ENCODE data around the gene ULK3.
"Not testable (repeated sequence)": the region's sequence is repeated elsewhere in the genome, so short reads cannot be mapped to it uniquely, and the experiment has no call there.

Gene ULK3, protein sequence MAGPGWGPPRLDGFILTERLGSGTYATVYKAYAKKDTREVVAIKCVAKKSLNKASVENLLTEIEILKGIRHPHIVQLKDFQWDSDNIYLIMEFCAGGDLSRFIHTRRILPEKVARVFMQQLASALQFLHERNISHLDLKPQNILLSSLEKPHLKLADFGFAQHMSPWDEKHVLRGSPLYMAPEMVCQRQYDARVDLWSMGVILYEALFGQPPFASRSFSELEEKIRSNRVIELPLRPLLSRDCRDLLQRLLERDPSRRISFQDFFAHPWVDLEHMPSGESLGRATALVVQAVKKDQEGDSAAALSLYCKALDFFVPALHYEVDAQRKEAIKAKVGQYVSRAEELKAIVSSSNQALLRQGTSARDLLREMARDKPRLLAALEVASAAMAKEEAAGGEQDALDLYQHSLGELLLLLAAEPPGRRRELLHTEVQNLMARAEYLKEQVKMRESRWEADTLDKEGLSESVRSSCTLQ

DNA sequence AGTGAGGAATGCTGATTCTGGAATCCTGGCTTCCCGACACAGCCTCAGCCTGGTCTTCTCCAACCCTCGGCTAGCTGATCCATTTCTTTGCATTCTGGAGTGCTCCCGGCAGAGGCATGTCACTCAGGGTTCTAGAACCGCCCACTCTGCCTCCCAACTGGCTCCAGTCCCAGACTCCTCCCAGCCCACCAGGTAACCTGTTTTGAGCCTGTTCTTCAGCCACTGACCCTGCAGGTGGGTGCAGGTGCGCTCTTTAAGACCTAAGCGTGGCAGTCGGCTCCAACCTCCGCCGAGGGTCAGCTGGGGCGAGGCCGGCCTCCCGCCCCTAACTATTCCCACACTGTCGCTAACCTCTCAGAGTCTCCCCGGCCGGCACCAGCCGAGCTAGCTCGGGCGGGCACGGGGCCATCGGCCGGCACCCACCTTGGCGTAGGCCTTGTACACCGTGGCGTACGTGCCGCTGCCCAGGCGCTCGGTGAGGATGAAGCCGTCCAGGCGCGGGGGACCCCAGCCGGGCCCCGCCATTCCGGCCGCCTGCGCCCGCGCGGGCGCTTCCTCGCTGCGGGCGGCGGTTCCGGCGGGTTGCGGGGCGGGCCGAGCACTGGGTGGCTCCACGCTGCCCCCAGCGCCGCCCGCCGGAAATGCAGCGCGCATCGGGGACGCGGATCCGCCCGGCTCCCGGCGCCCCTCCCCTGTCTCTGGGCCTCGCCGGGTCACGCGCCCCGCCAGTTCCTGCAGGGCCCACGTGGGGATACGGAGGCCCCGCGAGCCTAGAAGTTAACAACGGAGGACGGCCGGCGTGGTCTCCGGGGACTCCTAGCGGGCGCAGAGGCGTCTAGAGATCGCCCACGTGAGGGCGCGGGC lies at the start of gene ULK3:
TSS of gene ULK3 (minus strand) at position 576 of the 864 bp plus-strand sequence. CDS start at position 525, 51 bp downstream.
- DNase-seq (ENCODE audit: insufficient read length, low spot score) (peak; percentile 86), FAIRE-seq (no peak)

DNA sequence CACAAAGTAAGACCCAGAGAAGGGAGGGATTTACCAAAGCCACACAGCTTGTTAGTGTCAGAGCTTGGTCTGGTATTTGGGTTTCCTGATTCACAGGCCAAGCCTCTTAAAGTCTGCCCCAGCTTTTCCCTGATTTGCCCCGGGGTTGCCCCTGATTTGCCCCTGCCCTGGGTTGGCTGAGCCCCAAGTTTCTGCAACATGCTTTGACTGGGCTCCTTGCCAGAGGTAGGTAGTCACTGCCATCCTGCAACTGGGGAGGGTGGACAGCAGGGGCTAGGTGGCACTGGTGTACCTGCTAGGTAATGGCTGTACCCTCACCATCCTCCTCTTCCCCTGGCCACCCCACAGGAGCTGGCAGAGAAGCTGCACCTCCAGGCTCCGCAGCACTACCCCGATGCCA lies 49.4 kb upstream of the ULK3 start:
- no peak for DNase-seq (ENCODE audit: insufficient read length, low spot score)
- no peak for FAIRE-seq

DNA sequence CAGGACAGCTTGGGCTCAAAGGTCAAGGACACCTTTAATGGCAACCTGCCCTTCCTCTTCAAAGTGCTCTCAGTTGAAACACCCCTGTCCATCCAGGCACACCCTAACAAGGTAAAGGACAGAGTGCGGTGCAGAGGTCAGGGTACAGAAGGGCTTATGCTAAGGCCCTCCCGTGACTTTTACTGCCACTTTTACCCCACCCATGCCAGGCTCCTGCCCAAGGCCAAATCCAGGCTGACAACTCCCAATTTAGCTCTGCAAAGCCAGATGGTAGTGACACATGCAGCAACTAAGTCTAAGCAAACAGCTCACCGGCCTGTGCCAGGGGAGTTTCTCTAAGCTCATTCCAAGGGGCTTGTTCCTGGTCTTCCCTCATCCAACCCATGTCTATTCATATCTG lies 48.5 kb upstream of the ULK3 start:
- no peak for DNase-seq (ENCODE audit: insufficient read length, low spot score)
- no peak for FAIRE-seq

DNA sequence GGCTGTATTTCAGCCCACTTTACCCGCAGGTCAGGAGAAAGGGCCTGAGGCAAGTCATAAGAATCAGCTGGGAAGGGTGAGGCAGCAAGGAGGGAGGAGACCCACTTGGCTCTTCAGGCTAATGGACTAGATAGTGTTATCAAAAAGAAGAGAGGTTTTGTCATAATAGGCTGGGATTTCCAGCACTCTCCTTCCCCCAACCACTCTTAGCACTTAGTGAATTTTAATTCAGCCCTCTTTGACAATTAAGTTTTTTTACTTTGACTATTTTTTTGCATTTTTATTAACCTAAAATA lies 47.7 kb upstream of the ULK3 start:
- FAIRE-seq = no peak
- no peak for DNase-seq (ENCODE audit: insufficient read length, low spot score)

DNA sequence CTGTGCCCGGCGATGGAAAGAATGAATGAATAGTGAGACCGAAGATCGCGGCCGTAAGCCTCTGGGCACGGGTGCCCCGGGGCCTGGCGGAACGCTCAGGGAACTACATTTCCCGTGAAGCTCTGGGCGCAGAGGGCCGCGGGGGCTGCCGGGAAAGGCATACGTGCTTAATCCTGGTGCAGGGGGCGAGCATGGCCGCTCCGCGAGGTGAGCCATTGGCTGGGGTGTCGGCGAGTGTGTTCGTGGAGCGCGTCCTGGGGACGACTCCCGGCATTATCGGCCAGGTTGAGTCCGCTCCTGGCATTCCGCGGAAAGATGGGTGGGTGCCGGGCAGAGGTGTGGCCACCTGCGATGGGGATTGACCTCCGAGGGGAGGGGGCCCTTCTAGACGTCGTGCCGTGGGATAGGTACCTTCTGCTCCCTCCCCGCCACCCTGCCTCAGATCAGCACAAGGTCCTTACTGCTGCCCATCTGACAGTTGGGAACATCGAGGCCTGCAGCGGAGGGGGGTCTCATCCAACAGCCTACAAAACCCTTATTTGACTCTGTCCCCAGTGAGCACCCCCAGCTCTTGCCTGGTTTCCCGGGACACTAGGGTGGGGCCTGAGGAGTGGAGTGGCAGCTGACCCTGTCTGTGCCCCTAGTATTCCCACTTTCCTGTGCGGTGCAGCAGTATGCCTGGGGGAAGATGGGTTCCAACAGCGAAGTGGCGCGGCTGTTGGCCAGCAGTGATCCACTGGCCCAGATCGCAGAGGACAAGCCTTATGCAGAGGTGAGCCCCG lies 47.1 kb upstream of the ULK3 start, which contains the start of gene MPI:
TSS of gene MPI (plus strand) at position 160 of the 782 bp plus-strand sequence. CDS start at position 192, 32 bp downstream.
- DNase-seq (ENCODE audit: insufficient read length, low spot score) (peak; percentile 95), FAIRE-seq (peak; percentile 54)

DNA sequence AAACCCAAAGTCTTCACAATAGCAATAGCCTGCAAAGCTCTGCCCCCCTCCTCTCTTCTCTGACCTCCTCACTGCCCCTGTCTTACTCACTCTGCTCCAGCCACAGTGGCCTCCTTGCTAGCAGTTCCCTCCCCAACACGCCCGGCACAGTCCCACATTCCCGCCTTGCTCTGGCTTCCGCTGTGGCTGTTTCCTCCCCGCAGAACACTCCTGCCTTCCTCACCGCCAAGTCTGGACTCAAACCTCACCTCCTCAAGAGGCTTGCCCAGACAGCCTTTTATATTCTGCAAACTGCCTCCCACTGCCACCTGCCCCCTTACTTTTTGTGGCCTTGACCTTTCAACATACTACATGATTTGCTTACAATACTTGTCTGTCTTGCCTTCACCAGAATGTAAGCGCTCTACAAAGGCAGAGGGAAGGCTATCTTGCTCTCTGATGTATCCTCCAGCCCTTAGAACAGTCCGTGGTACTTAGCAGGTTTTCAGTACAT lies 46.5 kb upstream of the ULK3 start:
- FAIRE-seq (no peak), DNase-seq (ENCODE audit: insufficient read length, low spot score) (peak; percentile 33)

DNA sequence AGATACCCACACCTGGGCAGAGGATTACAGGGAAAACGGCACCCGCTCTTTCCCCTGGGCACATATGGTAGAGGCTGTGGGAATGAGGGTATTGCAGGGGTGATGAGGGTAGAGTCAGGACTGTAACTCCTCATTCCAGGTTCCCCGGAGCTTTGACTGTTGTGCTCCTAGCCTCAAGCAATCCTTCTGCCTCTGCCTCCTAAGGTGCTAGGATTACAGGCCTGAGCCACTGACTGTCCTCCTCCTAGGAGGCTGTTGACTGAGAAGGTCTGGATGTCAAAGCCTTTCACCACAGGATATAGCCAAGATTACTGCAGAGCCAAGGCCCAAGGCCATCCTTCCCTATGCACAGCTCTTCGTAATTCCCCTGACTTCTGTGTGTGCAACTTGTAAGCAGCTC lies 45.8 kb upstream of the ULK3 start:
- no peak for FAIRE-seq
- DNase-seq (ENCODE audit: insufficient read length, low spot score) = no peak

DNA sequence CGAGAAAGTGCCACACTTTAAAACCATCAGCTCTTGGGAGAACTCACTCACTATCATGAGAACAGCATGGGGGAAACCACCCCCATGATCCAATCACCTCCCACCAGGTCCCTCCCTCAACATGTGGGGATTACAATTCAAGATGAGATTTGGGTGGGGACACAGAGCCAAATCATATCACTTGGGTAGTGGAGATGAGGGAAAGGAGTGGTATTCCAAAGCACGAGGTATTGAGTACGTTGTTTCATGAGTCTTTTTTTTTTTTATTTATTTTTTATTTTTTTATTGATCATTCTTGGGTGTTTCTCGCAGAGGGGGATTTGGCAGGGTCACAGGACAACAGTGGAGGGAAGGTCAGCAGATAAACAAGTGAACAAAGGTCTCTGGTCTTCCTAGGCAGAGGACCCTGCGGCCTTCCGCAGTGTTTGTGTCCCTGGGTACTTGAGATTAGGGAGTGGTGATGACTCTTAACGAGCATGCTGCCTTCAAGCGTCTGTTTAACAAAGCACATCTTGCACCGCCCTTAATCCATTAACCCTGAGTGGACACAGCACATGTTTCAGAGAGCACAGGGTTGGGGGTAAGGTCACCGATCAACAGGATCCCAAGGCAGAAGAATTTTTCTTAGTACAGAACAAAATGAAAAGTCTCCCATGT lies 44.7 kb upstream of the ULK3 start:
- not testable (repeated sequence) for DNase-seq (ENCODE audit: insufficient read length, low spot score); FAIRE-seq

DNA sequence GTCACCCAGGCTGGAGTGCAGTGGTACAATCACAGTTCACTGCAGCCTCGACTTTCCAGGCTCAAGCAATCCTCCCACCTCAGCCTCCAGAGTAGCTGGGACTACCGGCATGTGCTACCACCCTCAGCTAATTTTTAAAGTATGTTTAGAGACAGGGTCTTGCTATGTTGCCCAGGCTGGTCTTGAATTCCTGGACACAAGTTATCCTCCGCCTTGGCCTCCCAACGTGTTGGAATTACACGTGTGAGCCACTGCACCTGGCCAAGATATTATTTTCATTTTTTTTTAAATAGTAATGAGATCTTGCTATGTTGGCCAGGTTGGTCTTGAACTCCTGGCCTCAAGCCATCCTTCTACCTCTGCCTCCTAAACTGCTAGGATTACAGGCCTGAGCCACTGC lies 42.5 kb upstream of the ULK3 start:
- DNase-seq (ENCODE audit: insufficient read length, low spot score) (no peak), FAIRE-seq (no peak)

DNA sequence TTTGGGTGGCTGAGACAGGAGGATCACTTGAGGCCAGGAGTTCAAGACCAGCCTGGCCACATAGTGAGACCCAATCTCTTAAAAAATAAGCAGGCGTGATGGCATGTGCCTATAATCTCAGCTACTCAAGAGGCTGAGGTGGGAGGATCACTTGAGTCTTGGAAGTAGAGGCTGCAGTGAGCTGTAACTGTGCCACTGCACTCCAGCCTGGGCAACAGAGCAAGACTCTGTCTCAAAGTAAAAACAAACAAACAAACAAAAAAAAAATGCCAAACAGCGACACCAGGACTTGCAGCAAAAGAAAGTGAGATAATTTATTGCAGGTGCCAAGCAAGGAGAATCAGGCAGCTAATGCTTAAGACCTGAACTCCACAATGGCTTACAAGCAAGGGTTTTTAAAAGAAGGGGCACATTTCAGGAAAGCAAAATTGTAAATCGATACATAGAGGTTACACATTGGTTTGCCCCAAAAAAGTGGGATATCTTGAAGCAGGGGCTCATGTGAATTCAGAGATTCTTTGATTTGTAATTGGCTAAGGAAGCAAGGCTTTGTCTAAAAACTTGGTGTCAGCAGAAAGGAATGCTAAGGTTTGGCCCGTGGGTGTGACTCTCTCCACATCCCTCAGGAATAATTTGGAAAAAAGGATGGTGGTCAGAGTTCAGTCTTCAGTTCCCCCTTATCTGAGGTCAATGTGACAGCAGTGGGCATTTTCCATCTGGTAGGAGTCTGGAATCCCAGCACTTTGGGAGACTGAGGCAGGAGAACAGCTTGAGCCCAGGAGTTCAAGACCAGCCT lies 41.7 kb upstream of the ULK3 start:
- DNase-seq (ENCODE audit: insufficient read length, low spot score) (no peak), FAIRE-seq (no peak)

DNA sequence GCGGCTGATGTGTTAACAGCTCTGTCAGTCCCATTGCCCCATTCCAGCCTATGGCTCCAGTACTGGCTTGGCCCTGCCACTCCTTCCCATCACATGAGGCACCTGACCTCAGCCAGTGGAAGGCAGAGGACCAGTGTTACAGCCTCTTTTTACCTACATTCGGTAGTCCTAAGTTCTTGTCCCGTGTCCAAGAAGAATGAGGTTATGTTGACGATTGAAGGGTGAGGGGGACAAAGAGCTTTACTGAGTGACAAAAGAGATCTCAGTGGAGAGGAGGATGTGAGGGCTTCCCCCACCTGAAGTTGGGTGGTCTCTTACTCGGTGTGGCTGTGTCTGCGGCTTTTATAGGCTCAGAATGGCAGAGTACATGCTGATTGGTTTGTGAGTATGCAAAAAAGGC lies 39.6 kb upstream of the ULK3 start:
- DNase-seq (ENCODE audit: insufficient read length, low spot score) (no peak), FAIRE-seq (no peak)

DNA sequence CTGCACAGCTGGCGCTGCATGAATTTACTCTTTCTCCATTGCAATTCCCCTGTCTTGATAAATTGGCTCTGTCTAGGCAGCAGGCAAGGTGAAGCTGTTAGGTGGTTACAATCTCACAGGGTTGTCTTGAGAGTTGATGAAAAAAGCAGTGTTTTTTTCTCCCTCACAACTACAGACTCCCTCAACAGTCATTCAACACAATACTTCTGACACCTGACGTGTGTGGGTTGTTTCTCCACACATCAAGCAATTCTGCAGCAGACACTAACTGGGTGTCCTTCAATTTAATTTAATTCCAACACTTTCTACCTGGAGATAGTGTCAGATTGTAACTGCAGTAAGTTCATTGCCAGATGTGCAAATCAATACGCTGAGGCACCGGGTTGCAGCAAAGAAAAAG lies 35.3 kb upstream of the ULK3 start:
- FAIRE-seq (no peak), DNase-seq (ENCODE audit: insufficient read length, low spot score) (no peak)

DNA sequence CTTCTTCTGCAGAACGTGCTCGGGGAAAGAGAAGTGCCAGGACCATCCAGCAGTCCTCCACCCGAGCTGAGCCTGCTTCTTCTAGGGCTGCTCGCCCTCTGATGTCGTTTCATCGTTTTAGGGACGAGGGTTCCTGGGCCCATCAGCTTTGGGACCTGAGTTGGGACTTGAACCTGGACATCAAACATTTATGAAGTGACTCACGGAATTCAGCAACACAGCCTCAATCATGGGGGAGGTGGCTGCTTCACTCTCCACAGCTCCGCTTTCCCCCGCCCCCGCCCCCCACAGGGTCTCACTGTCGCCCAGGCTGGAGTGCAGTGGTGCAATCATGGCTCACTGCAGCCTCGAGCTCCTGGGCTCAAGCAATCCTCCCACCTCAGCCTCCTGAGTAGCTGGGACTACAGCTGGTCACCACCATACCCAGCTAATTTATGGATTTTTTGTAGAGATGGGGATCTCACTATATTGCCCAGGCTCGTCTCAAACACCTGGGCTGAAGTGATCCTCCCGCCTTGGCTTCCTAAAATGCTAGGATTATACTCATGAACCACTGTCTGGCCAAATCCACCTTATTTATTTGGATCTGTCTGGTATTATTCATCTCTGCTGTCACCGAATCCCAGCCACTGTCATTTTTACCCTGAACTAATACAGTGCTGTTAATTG lies 30.9 kb upstream of the ULK3 start:
- no peak for DNase-seq (ENCODE audit: insufficient read length, low spot score)
- no peak for FAIRE-seq

DNA sequence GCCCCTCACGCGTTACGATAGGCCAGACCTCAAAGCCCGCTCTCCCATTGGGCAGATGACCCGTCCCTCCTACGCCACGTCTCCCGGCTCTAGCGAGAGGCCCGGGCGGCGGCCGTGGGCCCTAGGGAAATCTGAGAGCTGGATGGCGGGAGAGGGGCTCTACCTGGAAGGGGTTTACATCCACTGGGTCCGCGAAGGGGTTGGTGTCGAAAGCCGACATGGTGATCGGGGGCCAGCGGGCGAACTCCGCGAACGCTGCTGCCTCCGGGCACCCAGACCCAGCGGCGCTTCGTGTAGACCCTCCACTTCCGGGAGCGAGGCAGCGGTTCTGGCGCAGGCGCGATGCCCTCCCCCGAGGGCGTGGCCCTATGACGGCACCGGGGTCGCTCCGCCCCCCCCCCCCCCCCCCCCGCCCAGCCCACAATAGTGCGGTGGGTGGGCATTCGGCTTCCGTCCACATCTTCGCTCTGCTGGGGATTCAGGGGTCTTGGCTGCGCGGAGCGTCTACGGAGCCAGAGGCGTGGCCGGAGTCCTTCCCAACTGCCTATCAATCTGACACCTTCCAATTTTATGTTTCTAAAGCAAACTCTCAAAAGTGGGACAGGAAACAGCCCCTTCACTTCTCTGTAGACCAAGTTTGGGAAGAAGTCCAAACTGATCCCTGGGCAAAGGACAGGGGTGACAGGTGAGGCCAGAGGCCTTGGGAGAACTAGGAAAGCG lies 30.2 kb upstream of the ULK3 start, which contains the start of gene SCAMP2:
TSS of gene SCAMP2 (minus strand) at position 330 of the 720 bp plus-strand sequence. CDS start at position 220, 110 bp downstream.
- FAIRE-seq = no peak

DNA sequence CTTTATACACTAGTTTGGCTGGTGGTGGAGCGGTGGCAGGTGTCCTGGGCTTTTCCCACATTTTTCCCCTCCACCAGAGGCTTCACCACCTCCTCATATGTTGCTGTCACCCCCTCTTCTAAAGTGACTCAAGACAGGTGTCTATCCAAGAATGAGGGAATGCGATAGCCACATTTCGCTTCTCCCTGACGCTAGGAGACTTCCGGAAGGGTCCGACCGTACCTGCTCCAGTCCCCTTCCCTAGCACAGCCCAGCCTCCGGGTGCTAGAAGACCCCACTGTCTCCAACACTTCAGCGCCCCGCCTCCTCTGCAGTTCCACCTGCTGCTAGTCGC lies 29.7 kb upstream of the ULK3 start:
- DNase-seq (ENCODE audit: insufficient read length, low spot score) (no peak), FAIRE-seq (peak; percentile 58)

More for the DNA sequence above, 30.2 kb upstream of the ULK3 start, which contains the start of gene SCAMP2:
- DNase-seq (ENCODE audit: insufficient read length, low spot score) = peak; percentile 98

DNA sequence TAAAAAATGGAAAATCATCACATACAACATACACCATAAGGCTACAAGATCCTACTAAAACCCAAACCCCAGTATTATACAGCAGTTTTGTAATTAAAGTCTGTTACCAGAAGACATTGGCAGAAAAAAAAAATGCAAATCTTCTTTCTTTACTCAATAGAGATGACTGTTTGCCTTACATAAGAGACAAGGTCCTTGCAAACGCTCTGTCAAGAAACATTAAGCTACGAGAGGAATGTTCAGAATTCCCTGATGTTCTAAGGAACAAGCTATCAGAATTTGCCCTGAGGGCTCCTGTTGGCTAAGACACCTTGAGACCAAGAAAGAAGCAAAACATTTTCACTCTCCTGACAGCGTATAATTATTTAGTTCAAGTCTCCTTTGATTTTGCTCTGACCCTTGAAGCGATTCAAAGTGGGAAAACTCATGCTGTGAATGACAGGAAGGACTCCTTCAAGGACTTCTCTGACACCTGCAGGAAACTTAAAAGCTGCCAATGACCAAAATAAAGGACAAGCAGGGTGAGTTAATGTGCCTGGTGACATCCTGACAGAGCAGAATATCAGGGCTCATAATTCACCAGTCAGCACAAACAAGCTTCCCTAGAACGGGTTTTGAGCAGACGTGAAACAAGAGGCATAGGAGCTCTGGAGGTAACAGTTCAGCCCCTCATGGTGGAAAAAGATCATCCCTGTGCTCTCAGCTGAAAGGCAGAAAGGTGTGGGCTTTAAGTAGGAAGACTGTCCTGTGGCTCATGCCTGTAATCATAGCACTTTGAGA lies 27.7 kb upstream of the ULK3 start:
- no peak for DNase-seq (ENCODE audit: insufficient read length, low spot score)
- no peak for FAIRE-seq

DNA sequence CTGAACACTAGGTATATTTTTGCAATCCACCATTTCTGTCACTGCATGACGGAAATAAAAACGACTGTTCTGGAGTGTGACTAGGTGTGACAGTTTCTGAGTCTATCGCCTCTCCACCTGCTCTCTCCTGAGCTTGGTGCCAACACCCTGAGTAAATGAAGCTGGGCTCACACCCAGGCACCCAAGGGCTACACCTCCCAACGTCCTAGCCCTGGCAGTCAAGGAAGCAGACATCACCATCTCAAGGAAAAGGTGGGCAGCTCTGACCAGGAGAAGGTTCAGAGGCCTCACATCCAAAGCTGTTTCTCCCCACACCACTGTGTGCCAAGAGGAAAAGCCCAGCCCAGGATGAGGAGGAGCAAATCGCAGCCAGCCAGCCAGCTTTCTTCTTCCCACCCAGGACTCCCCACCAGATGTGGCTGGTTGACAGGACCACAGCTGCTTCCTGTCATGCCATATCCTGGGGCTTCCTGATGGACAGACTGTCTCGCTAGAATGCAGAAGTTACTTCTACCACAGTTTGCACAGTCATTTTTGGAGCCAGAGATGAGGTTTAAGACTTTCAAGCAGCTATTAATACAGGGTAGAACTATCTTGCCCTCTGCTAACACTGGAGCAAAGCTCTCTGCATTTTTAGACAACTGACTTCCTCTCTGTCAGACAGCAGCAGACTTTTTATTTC lies 26.9 kb upstream of the ULK3 start:
- no peak for FAIRE-seq
- no peak for DNase-seq (ENCODE audit: insufficient read length, low spot score)
